DLD1 (cell line): ENCODE data around the gene NGF.

Source experiments
- in situ Hi-C: cut with HindIII; loops from 2 replicates; pipeline ENCODE4 v1.10.0; 2017; ENCODE audit warnings: low sequenced_read_pairs

NGF gene

DNA sequence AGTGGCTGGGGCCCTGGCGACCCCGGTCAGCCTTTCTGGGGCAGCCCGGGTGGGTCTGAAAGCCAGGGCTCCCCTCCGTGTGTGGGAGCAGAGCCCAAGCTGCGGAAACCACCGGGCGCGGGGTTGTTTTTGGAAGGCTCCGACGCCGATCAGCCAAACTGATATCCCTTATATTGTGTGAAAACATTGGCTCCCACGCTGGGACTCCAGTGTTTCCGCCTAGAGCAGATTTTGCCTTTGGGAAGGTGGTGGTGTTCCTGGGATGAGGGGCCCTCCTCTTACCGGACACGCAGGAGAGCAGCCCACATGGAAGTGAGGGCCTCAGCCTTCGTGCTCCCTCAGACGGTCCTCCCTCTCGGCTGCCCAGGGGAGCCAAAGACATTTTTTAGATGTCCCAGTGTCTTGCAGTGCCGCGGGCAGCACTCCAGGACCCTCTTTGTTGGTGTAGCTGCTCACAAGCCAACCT is 54.3 kb downstream of the NGF start:
- in situ Hi-C loops, result no loop called here

GRCh38 chr1:115283249-115283648 is 54.8 kb downstream of the NGF start:
- in situ Hi-C loops, result no loop called here

DNA sequence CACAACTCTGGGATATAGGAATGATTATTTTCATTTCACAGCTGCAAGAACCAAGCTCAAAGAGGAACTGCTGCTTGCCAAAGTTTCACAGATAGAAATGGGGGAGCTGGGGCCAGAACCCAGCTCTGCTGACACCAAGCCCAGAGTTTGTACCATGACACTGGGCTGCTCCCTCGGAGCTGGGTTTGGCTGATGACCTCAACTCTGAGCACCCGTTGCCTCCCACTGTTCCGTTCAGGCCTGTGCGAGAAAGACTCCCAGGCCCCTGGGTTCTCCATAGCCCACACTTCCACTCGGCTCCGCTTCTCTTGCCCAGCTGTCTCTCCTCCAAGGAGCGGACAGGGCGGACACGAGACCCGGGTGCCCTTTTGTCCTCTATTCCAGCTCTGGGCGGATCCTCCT is 55.2 kb downstream of the NGF start:
- in situ Hi-C loops, result no loop called here

GRCh38 chr1:115281143-115281542 is 56.9 kb downstream of the NGF start:
- in situ Hi-C loops, result no loop called here

GRCh38 chr1:115280064-115280463 is 58.0 kb downstream of the NGF start:
- in situ Hi-C loops, result no loop called here

DNA sequence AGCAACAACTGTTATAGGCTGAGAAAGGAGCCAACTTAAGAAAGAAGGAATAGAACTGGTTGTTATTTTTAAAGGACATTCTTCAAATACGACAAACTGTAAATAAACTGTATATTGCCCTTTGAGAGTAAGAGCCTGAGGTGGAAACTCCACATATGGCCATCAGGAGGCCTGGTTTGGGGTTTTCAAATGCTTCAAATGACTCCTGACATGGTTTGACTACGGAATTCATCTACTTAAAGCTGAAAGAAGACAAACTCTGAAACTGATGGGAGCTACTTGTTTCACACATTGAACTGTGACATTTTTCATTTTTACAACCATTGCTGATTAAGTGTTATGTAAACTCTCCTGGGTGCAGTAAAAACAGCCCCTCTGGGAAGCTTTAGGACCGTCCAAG is 59.8 kb downstream of the NGF start:
- in situ Hi-C loops, result no loop called here

GRCh38 chr1:115277276-115277675 is 60.8 kb downstream of the NGF start:
- in situ Hi-C loops, result no loop called here

GRCh38 chr1:115275216-115275615 is 62.8 kb downstream of the NGF start:
- in situ Hi-C loops, result no loop called here

DNA sequence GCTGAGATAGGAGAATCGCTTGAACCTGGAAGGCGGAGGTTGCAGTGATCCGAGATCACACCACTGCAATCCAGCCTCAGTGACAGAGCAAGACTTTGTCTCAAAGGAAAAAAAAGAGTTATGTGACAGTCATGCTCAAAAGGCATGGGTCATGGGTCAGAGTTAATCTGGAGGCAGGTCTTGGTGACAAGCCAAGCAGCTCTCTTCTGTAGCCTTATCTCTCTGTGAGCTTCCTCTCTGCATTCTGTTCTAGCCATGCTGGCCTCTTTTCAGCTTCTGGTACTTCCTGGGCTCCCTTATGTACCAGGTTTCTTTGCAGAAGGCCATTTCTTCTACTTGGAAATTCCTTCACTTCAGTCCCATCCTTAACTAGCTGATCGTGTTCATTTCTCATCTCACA is 63.6 kb downstream of the NGF start:
- in situ Hi-C loops, result no loop called here

DNA sequence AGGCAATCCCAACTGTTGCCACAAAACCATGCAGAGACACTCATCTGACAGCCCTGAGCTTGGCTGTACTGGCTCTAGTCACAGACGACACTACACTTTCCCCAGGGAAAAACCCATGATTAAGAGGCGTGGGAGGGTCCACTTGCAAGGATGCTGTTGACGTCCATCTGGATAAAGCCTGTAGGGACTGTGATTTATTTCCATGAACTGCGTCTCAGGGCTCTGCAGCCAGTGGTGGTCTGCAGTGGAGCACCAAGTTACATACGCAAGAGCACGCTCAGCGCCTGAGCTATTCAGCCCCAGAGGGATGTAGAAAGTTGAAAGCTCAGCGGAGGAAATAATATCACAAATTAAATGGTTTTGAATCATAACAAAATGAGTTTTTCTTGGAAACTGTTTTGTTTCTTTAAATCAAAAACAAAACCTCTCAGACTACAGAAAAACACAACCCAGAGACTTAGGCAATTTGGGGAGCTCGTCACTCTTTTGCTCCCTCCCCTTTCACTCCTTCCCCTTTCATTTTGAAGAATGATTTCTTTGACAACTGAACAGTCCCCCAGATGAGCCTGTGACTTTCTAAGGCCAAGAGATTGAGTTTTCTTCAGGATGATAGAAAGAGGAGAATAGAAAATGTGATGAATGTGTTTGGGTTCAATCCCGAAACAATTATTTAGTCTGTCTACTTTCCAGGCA is 71.2 kb downstream of the NGF start:
- in situ Hi-C loops, result no loop called here

GRCh38 chr1:115265099-115265498 is 73.0 kb downstream of the NGF start:
- in situ Hi-C loops, result no loop called here

- in situ Hi-C loops, result no loop called here
Measured at GRCh38 chr1:115262886-115263285, 75.2 kb downstream of the NGF start.

- in situ Hi-C loops, result no loop called here
Measured at GRCh38 chr1:115261496-115261895, 76.6 kb downstream of the NGF start.

- in situ Hi-C loops, result no loop called here
Measured at GRCh38 chr1:115258302-115258866, 79.7 kb downstream of the NGF start.

DNA sequence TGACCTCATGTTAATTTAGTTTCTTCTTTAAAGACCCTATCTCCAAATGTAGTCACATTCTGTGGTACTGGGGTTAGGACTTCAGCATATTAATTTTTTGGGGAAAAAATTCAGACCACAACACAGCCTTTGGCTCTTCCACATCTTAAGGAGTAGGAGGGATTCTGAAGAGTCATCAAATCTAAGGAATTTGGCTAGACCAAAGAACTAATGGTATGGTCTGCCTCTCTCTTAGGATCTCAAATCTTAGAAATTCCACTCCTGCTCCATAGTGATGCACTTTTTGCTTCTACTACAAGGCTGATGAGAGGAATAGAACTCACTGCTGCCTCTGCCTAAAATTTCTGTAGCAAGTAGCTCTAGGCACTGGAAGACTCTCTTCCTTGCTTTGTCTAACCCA is 80.5 kb downstream of the NGF start:
- in situ Hi-C loops, result no loop called here

DNA sequence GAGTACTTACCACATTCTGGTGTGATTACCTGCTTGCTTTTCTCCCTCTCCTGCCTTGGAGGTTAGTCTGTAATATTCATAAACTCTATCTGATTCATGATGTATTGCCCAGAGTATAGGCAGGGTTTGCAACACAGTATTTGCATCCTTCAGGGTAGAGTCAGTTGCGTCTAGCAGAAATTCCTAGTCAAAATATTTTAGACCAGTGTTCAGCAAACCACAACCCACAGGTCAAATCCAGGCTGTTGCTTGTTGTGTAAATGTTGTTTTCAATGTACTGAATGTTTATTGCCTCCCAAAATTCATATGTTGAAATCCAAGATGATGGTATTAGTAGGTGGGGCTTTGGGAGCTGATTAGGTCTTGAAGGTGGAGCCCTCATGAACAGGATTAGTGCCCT is 82.9 kb downstream of the NGF start:
- in situ Hi-C loops, result no loop called here

- in situ Hi-C loops, result no loop called here
Measured at GRCh38 chr1:115252585-115252984, 85.5 kb downstream of the NGF start.

- in situ Hi-C loops, result no loop called here
Measured at GRCh38 chr1:115251856-115252255, 86.2 kb downstream of the NGF start.

- in situ Hi-C loops, result no loop called here
Measured at GRCh38 chr1:115251340-115251748, 86.7 kb downstream of the NGF start.

DNA sequence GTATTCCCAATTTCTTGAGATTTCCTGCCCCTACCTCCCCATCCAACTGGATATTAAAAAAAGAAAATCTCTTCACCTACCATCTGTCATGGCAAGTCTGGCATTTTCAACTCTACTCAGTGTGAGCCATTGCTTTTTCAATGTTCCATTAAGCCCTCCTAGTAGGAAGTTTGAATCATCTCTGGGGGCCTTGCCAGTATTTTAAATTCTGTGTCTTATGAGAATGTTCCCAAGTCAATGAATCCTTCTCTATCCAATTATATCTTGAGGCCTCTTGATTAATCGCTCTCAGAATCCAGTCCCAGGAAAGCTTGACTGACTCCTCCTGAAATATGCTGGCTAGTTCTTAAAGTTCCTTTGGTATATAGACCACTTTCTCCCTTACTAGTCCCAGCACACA is 91.5 kb downstream of the NGF start:
- in situ Hi-C loops, result no loop called here

- in situ Hi-C loops, result no loop called here
Measured at GRCh38 chr1:115245227-115245626, 92.8 kb downstream of the NGF start.

GRCh38 chr1:115242543-115242942 is 95.5 kb downstream of the NGF start:
- in situ Hi-C loops, result no loop called here

DNA sequence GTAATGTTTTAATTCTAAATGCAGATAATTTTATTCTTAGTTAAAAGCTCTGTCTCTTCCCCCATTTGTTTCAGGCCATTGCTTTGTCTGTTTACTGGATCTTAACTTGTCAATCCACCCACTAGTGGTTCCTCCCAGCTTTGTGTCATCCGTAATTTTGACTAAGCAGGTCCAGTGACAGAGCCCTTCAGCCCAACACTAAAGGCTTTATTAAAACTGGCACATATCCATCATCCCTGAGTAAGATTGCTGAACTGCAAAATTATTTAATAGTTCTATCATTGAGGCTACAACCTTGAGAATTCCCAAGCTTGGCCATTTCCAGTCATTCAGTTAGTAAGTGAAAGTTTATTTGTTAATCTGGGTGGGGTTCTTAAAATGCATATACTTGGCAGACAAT is 96.7 kb downstream of the NGF start:
- in situ Hi-C loops, result no loop called here
